Panc1 (cell line): ENCODE measurements around the gene KCNMB1. TPM values are rescaled to one million over a fixed set of nuclear protein-coding genes. Genes with fewer than 3 reads are reported as not detected.

Source experiments
- ATAC-seq: fragments of 200-7000 bp; cut with Tn5 transposase; 2 replicates; pipeline ENCODE4 v1.9.1; 2020; ENCODE audit warnings: mild to moderate bottlenecking, moderate library complexity
- BruUV-seq: library from RNA; stranded (reverse); fragments of 400-500 nt; replicated peaks from 2 replicates; lab custom pipeline; 2021; lab: Mats Ljungman, UMichigan
- CTCF ChIA-PET: fragments of 300-600 bp; sonication (Branson Sonifier 250); formaldehyde crosslinking; loops from one replicate; lab custom pipeline; 2022; ENCODE audit warnings: antibody characterized with exemption; lab: Charles Lee
- POLR2A ChIA-PET: fragments of 300-600 bp; sonication (Branson Sonifier 250); formaldehyde crosslinking; loops from one replicate; lab custom pipeline; 2022; ENCODE audit warnings: antibody characterized with exemption; lab: Charles Lee
- DNase-seq: peaks from one replicate; pipeline ENCODE4 v3.0.0-alpha.2; 2010; ENCODE audit warnings: low read depth, low spot score
- H3K27ac ChIP-seq: 2 replicates; pipeline ENCODE4 v1.5.1; 2011; ENCODE audit warnings: mild to moderate bottlenecking, low read length, inconsistent platforms
- H3K27me3 ChIP-seq: fragments of 200-500 bp; sonication (Bioruptor generic); 2 replicates; pipeline ENCODE4 v1.6.0; 2014; ENCODE audit warnings: low read length, inconsistent platforms; ENCODE audit not compliant: control insufficient read depth, insufficient read depth
- H3K36me3 ChIP-seq: fragments of 200-500 bp; sonication (Bioruptor generic); 2 replicates; pipeline ENCODE4 v1.5.1; 2014; ENCODE audit warnings: inconsistent platforms, mild to moderate bottlenecking, low read length, moderate library complexity; ENCODE audit not compliant: control insufficient read depth, insufficient read depth
- H3K4me1 ChIP-seq: 2 replicates; pipeline ENCODE4 v1.5.1; 2011; ENCODE audit warnings: inconsistent platforms, mild to moderate bottlenecking, low read length, moderate library complexity; ENCODE audit not compliant: control insufficient read depth, insufficient read depth
- H3K4me3 ChIP-seq, 2 experiments: 2 replicates each; pipeline ENCODE4 v1.5.1; 2011 to 2012; ENCODE audit warnings: low read depth in 2 of 2, low read length in 2 of 2, mild to moderate bottlenecking in 2 of 2, inconsistent platforms in 1 of 2, moderate library complexity in 1 of 2
- H3K9me3 ChIP-seq: fragments of 200-500 bp; sonication (Bioruptor generic); 2 replicates; pipeline ENCODE4 v1.5.1; 2014; ENCODE audit warnings: low read depth, mild to moderate bottlenecking, inconsistent platforms, low read length, moderate library complexity; ENCODE audit not compliant: control insufficient read depth, insufficient read depth
- CTCF ChIP-seq: fragments of 450-650 bp; IDR thresholded peaks from 2 replicates; pipeline ENCODE4 v1.5.1; 2017; ENCODE audit warnings: mild to moderate bottlenecking
- POLR2AphosphoS5 ChIP-seq: IDR thresholded peaks from 2 replicates; pipeline ENCODE4 v1.6.1; 2012; ENCODE audit warnings: mild to moderate bottlenecking, low read depth, low read length, moderate library complexity
- REST ChIP-seq, 2 experiments: IDR thresholded peaks; 2 replicates each; pipeline ENCODE4 v1.6.1; 2011 to 2012; ENCODE audit warnings: low read depth in 2 of 2, control low read depth in 1 of 2, low read length in 1 of 2, mild to moderate bottlenecking in 1 of 2, moderate library complexity in 1 of 2; ENCODE audit not compliant: insufficient read depth in 1 of 2
- SIN3A ChIP-seq: IDR thresholded peaks from 2 replicates; pipeline ENCODE4 v1.6.1; 2012; ENCODE audit warnings: low read depth, mild to moderate bottlenecking, low read length, moderate library complexity, borderline replicate concordance; ENCODE audit not compliant: insufficient read depth
- TCF7L2 ChIP-seq: IDR thresholded peaks from 2 replicates; pipeline ENCODE4 v1.6.1; 2011; ENCODE audit warnings: mild to moderate bottlenecking, low read depth, low read length, inconsistent platforms
- in situ Hi-C: cut with HindIII; loops from 2 replicates; pipeline ENCODE4 v1.10.0; 2016; ENCODE audit warnings: low sequenced_read_pairs, low pct_unique_long_range_greater_than_20kb
- intact Hi-C: fragments of 100-400 bp; cut with micrococcal nuclease; formaldehyde crosslinking; loops from one replicate; pipeline ENCODE4 v1.10.0; 2022; ENCODE audit not compliant: unreplicated experiment
- total RNA-seq: library from RNA; stranded (reverse); gene quantifications from one replicate; pipeline ENCODE4 v1.2.1, GENCODE V29; 2021; ENCODE audit not compliant: unreplicated experiment

The KCNMB1 gene
- total RNA-seq, 1 experiment from 2014 or later = not detected

GRCh38 chr5:170430256-170430655 lies 41.1 kb upstream of the KCNMB1 start:
- intact Hi-C loops = no loop called here
- in situ Hi-C loops = no loop called here
- no peaks in the 10 kb centered on the region for H3K4me1 ChIP-seq

GRCh38 chr5:170429014-170429413 lies 39.8 kb upstream of the KCNMB1 start:
- no TSS peak for BruUV-seq
- H3K36me3 ChIP-seq = no peaks in the 10 kb centered on the region
- TF ChIP-seq REST (IDR thresholded peaks at IDR 0.05; ENCODE audit: insufficient read depth in 1 of 2, low read depth in 2 of 2, low read length in 1 of 2) = no peak
- TF ChIP-seq CTCF = peak; percentile 15; the same call in 1 of the 2 replicates
- intact Hi-C loops (no loop called here), in situ Hi-C loops (no loop called here)
- H3K27me3 ChIP-seq = peaks cover 6% of the 10 kb centered on the region; the same call in 1 of the 2 replicates
- DNase-seq = no peak
- ChIA-PET CTCF (no interaction called here), POLR2A (no interaction called here)
- no peak overlapping the region for H3K4me3 ChIP-seq
- no peaks in the 10 kb centered on the region for H3K4me1 ChIP-seq
- peak; percentile 74; the same call in 1 of the 2 replicates for ATAC-seq
- H3K9me3 ChIP-seq = no peaks in the 10 kb centered on the region
- H3K27ac ChIP-seq = no peak overlapping the region

More at GRCh38 chr5:170430256-170430655, 41.1 kb upstream of the KCNMB1 start:
- BruUV-seq = no TSS peak
- Histone ChIP-seq H3K9me3 (no peaks in the 10 kb centered on the region), H3K4me3 (no peak overlapping the region), H3K36me3 (no peaks in the 10 kb centered on the region), H3K27me3 (peaks cover 6% of the 10 kb centered on the region; the same call in 1 of the 2 replicates), H3K27ac (no peak overlapping the region)
- TF ChIP-seq SIN3A = no peak
- TF ChIP-seq CTCF = no peak
- TF ChIP-seq TCF7L2 = no peak
- TF ChIP-seq POLR2AphosphoS5 = no peak
- TF ChIP-seq REST (IDR thresholded peaks at IDR 0.05; ENCODE audit: insufficient read depth in 1 of 2, low read depth in 2 of 2, low read length in 1 of 2) = no peak
- ATAC-seq (no peak), DNase-seq (no peak)
- ChIA-PET POLR2A (no interaction called here), CTCF (no interaction called here)
